Esophagus muscularis mucosa (tissue), 4 donors: ENCODE measurements around the gene CLIC5. TPM values are rescaled to one million over a fixed set of nuclear protein-coding genes. Genes with fewer than 3 reads are reported as not detected.

Source experiments
- DNase-seq: peaks from one replicate; pipeline ENCODE4 v3.0.0-alpha.2; 2017; ENCODE audit errors: extremely low spot score
- H3K27ac ChIP-seq, 4 donors: fragments of 200-600 bp; sonication (generic); replicated peaks in 1 of 4; 1 replicate in 3 of 4; 2 replicates in 1 of 4; pipeline ENCODE4 v1.5.1; 2016 to 2019; ENCODE audit warnings: mild to moderate bottlenecking in 1 of 4
- H3K27me3 ChIP-seq, 4 donors: fragments of 200-600 bp; sonication (generic); one replicate each; pipeline versions ENCODE4 v1.5.1 to v1.6.0; 2016 to 2019
- H3K36me3 ChIP-seq, 4 donors: fragments of 200-600 bp; sonication (generic); one replicate each; pipeline ENCODE4 v1.5.1; 2016 to 2019
- H3K4me1 ChIP-seq, 4 donors: fragments of 200-600 bp; sonication (generic); one replicate each; pipeline ENCODE4 v1.5.1; 2016 to 2019
- H3K4me3 ChIP-seq, 4 donors: fragments of 200-600 bp; sonication (generic); 1 replicate in 2 of 4; 2 replicates in 2 of 4; pipeline ENCODE4 v1.5.1; 2016 to 2019; ENCODE audit warnings: mild to moderate bottlenecking in 4 of 4, moderate library complexity in 1 of 4
- H3K9me3 ChIP-seq, 4 donors: fragments of 200-600 bp; sonication (generic); 1 replicate in 3 of 4; 2 replicates in 1 of 4; pipeline ENCODE4 v1.5.1; 2016 to 2019
- CTCF ChIP-seq, 3 experiments: fragments of 200-600 bp in 2 of 3; fragments of 450-650 bp in 1 of 3; sonication (generic) in 2 of 3; IDR thresholded peaks; one replicate each; pipeline ENCODE4 v1.5.1; 2017 to 2019; ENCODE audit warnings: antibody characterized with exemption in 3 of 3, mild to moderate bottlenecking in 2 of 3, moderate library complexity in 1 of 3
- EP300 ChIP-seq: sonication (generic); formaldehyde crosslinking; IDR thresholded peaks from one replicate; pipeline ENCODE4 v1.6.1; 2017; ENCODE audit warnings: antibody characterized with exemption
- POLR2A ChIP-seq: fragments of 450-650 bp; IDR thresholded peaks from one replicate; pipeline ENCODE4 v1.6.1; 2017; ENCODE audit warnings: antibody characterized with exemption, moderate library complexity, mild to moderate bottlenecking, low read depth
- POLR2AphosphoS5 ChIP-seq, 2 donors: sonication (generic); formaldehyde crosslinking; IDR thresholded peaks; one replicate each; pipeline ENCODE4 v1.6.1; 2017; ENCODE audit warnings: antibody characterized with exemption in 2 of 2
- WGBS: methylation state at CpG from one replicate; pipeline ENCODE4 v1.1.5; 2018; 5-methylcytosine and 5-hydroxymethylcytosine counted together
- intact Hi-C: fragments of 100-400 bp; cut with DNase I; formaldehyde crosslinking; loops from one replicate; pipeline ENCODE4 v1.15.1; 2023
- total RNA-seq, 4 donors: library from RNA; depleted of rRNA; stranded (reverse); fragments of >200 nt; gene quantifications; one replicate each; pipeline versions ENCODE4 v1.1.0 to v1.2.1, GENCODE V29; 2016

CLIC5 gene
- total RNA-seq, 4 donors from 2014 or later, result 5.3 to 7.2 (median 6.3) TPM

- WGBS, result 74% methylated on average over 5 of the region's 5 CpGs
- intact Hi-C loops, result no loop called here
- no peaks in the 10 kb centered on the region for H3K9me3 ChIP-seq
Observed at GRCh38 chr6:45837541-45838200, 178.0 kb downstream of the CLIC5 start.

GRCh38 chr6:45836984-45837383 lies 178.7 kb downstream of the CLIC5 start:
- Histone ChIP-seq H3K27ac (no peak overlapping the region), H3K36me3 (no peaks in the 10 kb centered on the region), H3K9me3 (no peaks in the 10 kb centered on the region), H3K4me3 (no peak overlapping the region), H3K27me3 (no peaks in the 10 kb centered on the region), H3K4me1 (peaks cover 0 to 5% (median 0%) of the 10 kb centered on the region in 4 donors)
- TF ChIP-seq POLR2A, result no peak
- no peak for TF ChIP-seq EP300
- no peak for TF ChIP-seq POLR2AphosphoS5 (IDR thresholded peaks at IDR 0.05)
- no peak for TF ChIP-seq CTCF (IDR thresholded peaks at IDR 0.05)
- intact Hi-C loops, result no loop called here
- no peak for DNase-seq
- WGBS, result 83% methylated on average over 5 of the region's 5 CpGs

More at GRCh38 chr6:45837541-45838200, 178.0 kb downstream of the CLIC5 start:
- no peak overlapping the region for H3K4me3 ChIP-seq
- no peak for DNase-seq
- no peaks in the 10 kb centered on the region for H3K27me3 ChIP-seq
- no peak overlapping the region for H3K27ac ChIP-seq
- peaks cover 0 to 5% (median 0%) of the 10 kb centered on the region in 4 donors for H3K4me1 ChIP-seq
- no peaks in the 10 kb centered on the region for H3K36me3 ChIP-seq
- TF ChIP-seq EP300, result no peak
- no peak for TF ChIP-seq POLR2AphosphoS5 (IDR thresholded peaks at IDR 0.05)
- TF ChIP-seq CTCF (IDR thresholded peaks at IDR 0.05), result no peak

GRCh38 chr6:45836438-45836824 lies 179.2 kb downstream of the CLIC5 start:
- intact Hi-C loops, result no loop called here
- WGBS, result 74% methylated on average over 4 of the region's 4 CpGs
- Histone ChIP-seq H3K4me3 (no peak overlapping the region), H3K4me1 (peaks cover 0 to 5% (median 0%) of the 10 kb centered on the region in 4 donors), H3K27me3 (no peaks in the 10 kb centered on the region), H3K27ac (no peak overlapping the region), H3K9me3 (no peaks in the 10 kb centered on the region), H3K36me3 (no peaks in the 10 kb centered on the region)
- TF ChIP-seq EP300 (no peak), CTCF (IDR thresholded peaks at IDR 0.05) (no peak), POLR2AphosphoS5 (IDR thresholded peaks at IDR 0.05) (no peak), POLR2A (no peak)
- no peak for DNase-seq

GRCh38 chr6:45835721-45836437 lies 179.8 kb downstream of the CLIC5 start:
- H3K36me3 ChIP-seq, result no peaks in the 10 kb centered on the region
- no peak overlapping the region for H3K27ac ChIP-seq
- intact Hi-C loops, result no loop called here
- 65% methylated on average over 4 of the region's 4 CpGs for WGBS
- H3K4me1 ChIP-seq, result peaks cover 0 to 5% (median 2%) of the 10 kb centered on the region in 4 donors
- H3K4me3 ChIP-seq, result no peak overlapping the region
- H3K27me3 ChIP-seq, result no peaks in the 10 kb centered on the region
- no peak for DNase-seq
- H3K9me3 ChIP-seq, result no peaks in the 10 kb centered on the region
- no peak for TF ChIP-seq POLR2AphosphoS5 (IDR thresholded peaks at IDR 0.05)
- TF ChIP-seq EP300, result no peak
- TF ChIP-seq CTCF (IDR thresholded peaks at IDR 0.05), result no peak
- no peak for TF ChIP-seq POLR2A
